ENCODE measurements around the gene HEPN1. TPM values are rescaled to one million over a fixed set of nuclear protein-coding genes. Genes with fewer than 3 reads are reported as not detected.
"Not testable (repeated sequence)": the region's sequence is repeated elsewhere in the genome, so short reads cannot be mapped to it uniquely, and the experiment has no call there.

HEPN1 gene
- total and polyA plus RNA-seq, 10 of the 15 experiments (the other 5 are each of a cell fraction or from before 2014, with no cell fraction given), result not detected

DNA sequence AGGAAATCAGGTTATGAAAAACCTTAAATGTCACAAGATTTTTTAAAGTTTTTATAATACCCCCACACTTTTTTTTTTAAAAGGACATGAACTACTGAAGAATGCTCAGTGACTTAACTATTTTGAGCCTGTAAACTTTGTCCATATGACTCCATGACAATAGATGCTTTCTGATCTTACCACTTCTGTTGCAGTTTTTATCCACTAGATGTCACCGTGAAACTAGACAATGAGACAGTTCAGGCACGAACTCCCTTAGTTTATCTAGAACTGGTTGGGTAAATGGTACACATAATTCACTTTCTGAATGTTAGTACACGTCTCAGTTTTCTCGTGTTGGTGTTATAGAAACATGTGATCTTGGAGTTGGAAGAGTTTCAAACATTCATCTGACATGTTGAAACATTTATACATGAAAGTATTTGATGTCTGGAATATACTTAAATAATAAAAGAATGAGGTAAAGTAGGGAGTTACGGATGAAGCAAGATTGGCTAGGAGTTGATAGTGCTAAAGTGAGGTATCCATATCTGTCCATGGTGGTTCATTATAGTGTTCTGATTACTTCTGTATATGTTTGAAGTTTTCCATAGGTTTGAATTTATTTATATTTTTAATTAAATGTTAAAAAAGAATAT lies 43.0 kb downstream of the HEPN1 start (continued):
- TF ChIP-seq, protein P1, sequence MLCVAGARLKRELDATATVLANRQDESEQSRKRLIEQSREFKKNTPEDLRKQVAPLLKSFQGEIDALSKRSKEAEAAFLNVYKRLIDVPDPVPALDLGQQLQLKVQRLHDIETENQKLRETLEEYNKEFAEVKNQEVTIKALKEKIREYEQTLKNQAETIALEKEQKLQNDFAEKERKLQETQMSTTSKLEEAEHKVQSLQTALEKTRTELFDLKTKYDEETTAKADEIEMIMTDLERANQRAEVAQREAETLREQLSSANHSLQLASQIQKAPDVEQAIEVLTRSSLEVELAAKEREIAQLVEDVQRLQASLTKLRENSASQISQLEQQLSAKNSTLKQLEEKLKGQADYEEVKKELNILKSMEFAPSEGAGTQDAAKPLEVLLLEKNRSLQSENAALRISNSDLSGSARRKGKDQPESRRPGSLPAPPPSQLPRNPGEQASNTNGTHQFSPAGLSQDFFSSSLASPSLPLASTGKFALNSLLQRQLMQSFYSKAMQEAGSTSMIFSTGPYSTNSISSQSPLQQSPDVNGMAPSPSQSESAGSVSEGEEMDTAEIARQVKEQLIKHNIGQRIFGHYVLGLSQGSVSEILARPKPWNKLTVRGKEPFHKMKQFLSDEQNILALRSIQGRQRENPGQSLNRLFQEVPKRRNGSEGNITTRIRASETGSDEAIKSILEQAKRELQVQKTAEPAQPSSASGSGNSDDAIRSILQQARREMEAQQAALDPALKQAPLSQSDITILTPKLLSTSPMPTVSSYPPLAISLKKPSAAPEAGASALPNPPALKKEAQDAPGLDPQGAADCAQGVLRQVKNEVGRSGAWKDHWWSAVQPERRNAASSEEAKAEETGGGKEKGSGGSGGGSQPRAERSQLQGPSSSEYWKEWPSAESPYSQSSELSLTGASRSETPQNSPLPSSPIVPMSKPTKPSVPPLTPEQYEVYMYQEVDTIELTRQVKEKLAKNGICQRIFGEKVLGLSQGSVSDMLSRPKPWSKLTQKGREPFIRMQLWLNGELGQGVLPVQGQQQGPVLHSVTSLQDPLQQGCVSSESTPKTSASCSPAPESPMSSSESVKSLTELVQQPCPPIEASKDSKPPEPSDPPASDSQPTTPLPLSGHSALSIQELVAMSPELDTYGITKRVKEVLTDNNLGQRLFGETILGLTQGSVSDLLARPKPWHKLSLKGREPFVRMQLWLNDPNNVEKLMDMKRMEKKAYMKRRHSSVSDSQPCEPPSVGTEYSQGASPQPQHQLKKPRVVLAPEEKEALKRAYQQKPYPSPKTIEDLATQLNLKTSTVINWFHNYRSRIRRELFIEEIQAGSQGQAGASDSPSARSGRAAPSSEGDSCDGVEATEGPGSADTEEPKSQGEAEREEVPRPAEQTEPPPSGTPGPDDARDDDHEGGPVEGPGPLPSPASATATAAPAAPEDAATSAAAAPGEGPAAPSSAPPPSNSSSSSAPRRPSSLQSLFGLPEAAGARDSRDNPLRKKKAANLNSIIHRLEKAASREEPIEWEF (IDR thresholded peaks at IDR 0.05; ENCODE audit: insufficient replicate concordance, low read depth, low read length), result peak; percentile 22
- TF ChIP-seq SMC3 (IDR thresholded peaks at IDR 0.05; ENCODE audit: borderline replicate concordance, low read length) (peak; percentile 95), EP300 (IDR thresholded peaks at IDR 0.05; ENCODE audit: borderline replicate concordance in 1 of 2, control insufficient read depth in 1 of 2, low read depth in 2 of 2, low read length in 2 of 2) (no peak), POU2F2 (IDR thresholded peaks at IDR 0.05; ENCODE audit: borderline replicate concordance, low read depth, low read length) (no peak)

DNA sequence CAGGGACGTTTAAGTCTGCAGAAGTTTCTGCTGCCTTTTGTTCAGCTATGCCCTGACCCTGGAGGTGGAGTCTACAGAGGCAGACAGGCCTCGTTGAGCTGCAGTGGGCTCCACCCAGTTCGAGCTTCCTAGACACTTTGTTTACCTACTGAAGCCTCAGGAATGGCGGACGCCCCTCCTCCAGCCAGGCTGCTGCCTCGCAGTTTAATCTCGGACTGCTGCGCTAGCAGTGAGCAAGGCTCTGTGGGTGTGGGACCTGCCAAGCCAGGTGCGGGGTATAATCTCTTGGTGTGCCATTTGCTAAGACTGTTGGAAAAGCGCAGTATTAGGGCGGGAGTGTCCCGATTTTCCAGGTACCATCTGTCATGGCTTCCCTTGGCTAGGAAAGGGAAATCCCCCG lies 49.1 kb downstream of the HEPN1 start:
- ATAC-seq; H2AFZ ChIP-seq (ENCODE audit: control insufficient read depth, low read depth, low read length); H3K27ac ChIP-seq (ENCODE audit: control insufficient read depth, insufficient read depth); intact Hi-C loops (cut with micrococcal nuclease; ENCODE audit: unreplicated experiment); DNase-seq (ENCODE audit: low read depth, low spot score); H3K79me2 ChIP-seq (ENCODE audit: control insufficient read depth, insufficient read depth, low read length); H3K9me3 ChIP-seq (replicated peaks; ENCODE audit: control insufficient read depth, insufficient read depth, low read length); BruUV-seq (replicated peaks); H3K9ac ChIP-seq (ENCODE audit: control insufficient read depth, insufficient read depth, low read length); H3K4me1 ChIP-seq (ENCODE audit: control insufficient read depth, insufficient read depth, low read length); H3K36me3 ChIP-seq (ENCODE audit: control insufficient read depth in 2 of 2, insufficient read depth in 2 of 2, low read length in 1 of 2); RAD21 ChIA-PET (ENCODE audit: unreplicated experiment); FAIRE-seq; H3K4me3 ChIP-seq; H4K20me1 ChIP-seq (ENCODE audit: control insufficient read depth, insufficient read depth); H3K27me3 ChIP-seq (replicated peaks in 1 of 2; ENCODE audit: control insufficient read depth in 2 of 2, insufficient read depth in 2 of 2, low read length in 1 of 2); H3K4me2 ChIP-seq (ENCODE audit: control insufficient read depth, insufficient read depth): not testable (repeated sequence)
- SMC1A ChIA-PET (ENCODE audit: uncharacterized antibody, unreplicated experiment), result interaction anchor here (0.7 to 1.4 kb wide), 4 partner anchors 15 to 174 kb away, joined by 3 to 5 read pairs (median 4); no protein-coding TSS in a partner anchor
- WGBS (ENCODE audit: insufficient coverage, insufficient replicate concordance, low lambda C conversion rate, missing lambda C conversion rate), result 85% methylated on average over 13 of the region's 13 CpGs
- in situ Hi-C loops (cut with MboI), result loop anchor here (5.0 to 25.0 kb wide), 2 partner anchors 379 to 919 kb away; partner anchors contain the start of gene HYLS1
- CTCF ChIA-PET, result interaction anchor here (1.5 to 5.0 kb wide), 3 partner anchors 173 to 380 kb away, joined by 4 to 44 read pairs (median 5); no protein-coding TSS in a partner anchor
- POLR2A ChIA-PET, result interaction anchor here (1.1 kb wide), 1 partner anchor 15 kb away, joined by 3 read pairs; no protein-coding TSS in a partner anchor

Other genes with a start within 250 kb of the HEPN1 start
Only the 7 nearest of the 13 such genes appear.
- 16.3 and 20.6 TPM in 2 replicates for gene ESAM, start 157.0 kb upstream of the HEPN1 start, total RNA-seq (2014; rRNA removed)
- gene ESAM, start 157.0 kb upstream of the HEPN1 start, total RNA-seq (2014; rRNA removed; fragmentation: Illumina TruSeq; extraction: Trizol), result 9.2 and 9.4 TPM in 2 replicates
- 26.1 and 26.9 TPM in 2 replicates for gene ESAM, start 157.0 kb upstream of the HEPN1 start, total RNA-seq (2021)
- gene ESAM, start 157.0 kb upstream of the HEPN1 start, polyA plus RNA-seq (2011; rRNA removed), result 5.7 and 15.3 TPM in 2 replicates
- 14.4 and 18.4 TPM in 2 replicates for gene ESAM, start 157.0 kb upstream of the HEPN1 start, polyA plus RNA-seq (2014; fragmentation: Illumina TruSeq; extraction: Trizol)
- gene ESAM, start 157.0 kb upstream of the HEPN1 start, polyA plus RNA-seq (2014; fragmentation: Nextera tagmentation; extraction: Ambion mirVana), result 1 to 10 TPM; 2.7 to 6.9 TPM
- 22.3 and 24.6 TPM in 2 replicates for gene ESAM, start 157.0 kb upstream of the HEPN1 start, polyA plus RNA-seq (2014; rRNA removed)
- gene ESAM, start 157.0 kb upstream of the HEPN1 start, polyA plus RNA-seq (2016; fragmentation: Nextera tagmentation; extraction: Ambion mirVana), result 10 to 100 TPM; 34.2 to 43.6 TPM
- gene MSANTD2, start 118.8 kb upstream of the HEPN1 start, total RNA-seq (2014; rRNA removed), result 12.0 and 13.7 TPM in 2 replicates
- 10.6 and 11.2 TPM in 2 replicates for gene MSANTD2, start 118.8 kb upstream of the HEPN1 start, total RNA-seq (2014; rRNA removed; fragmentation: Illumina TruSeq; extraction: Trizol)
- gene MSANTD2, start 118.8 kb upstream of the HEPN1 start, total RNA-seq (2021), result 8.7 and 9.0 TPM in 2 replicates
- gene MSANTD2, start 118.8 kb upstream of the HEPN1 start, polyA plus RNA-seq (2011; rRNA removed), result 7.2 and 10.4 TPM in 2 replicates
- 11.6 and 17.5 TPM in 2 replicates for gene MSANTD2, start 118.8 kb upstream of the HEPN1 start, polyA plus RNA-seq (2014; fragmentation: Illumina TruSeq; extraction: Trizol)
- gene MSANTD2, start 118.8 kb upstream of the HEPN1 start, polyA plus RNA-seq (2014; fragmentation: Nextera tagmentation; extraction: Ambion mirVana), result 1 to 10 TPM; 3.0 to 4.1 TPM
- gene MSANTD2, start 118.8 kb upstream of the HEPN1 start, polyA plus RNA-seq (2014; rRNA removed), result 12.4 and 13.8 TPM in 2 replicates
- gene MSANTD2, start 118.8 kb upstream of the HEPN1 start, polyA plus RNA-seq (2016; fragmentation: Nextera tagmentation; extraction: Ambion mirVana), result 1 to 10 TPM; 6.4 to 7.0 TPM
- gene ROBO3, start 53.8 kb upstream of the HEPN1 start, total RNA-seq (2014; rRNA removed), result 0.23 and 0.65 TPM in 2 replicates
- gene ROBO3, start 53.8 kb upstream of the HEPN1 start, total RNA-seq (2014; rRNA removed; fragmentation: Illumina TruSeq; extraction: Trizol), result 0.31 TPM in 1 of 2 replicates, not detected in the other
- gene ROBO3, start 53.8 kb upstream of the HEPN1 start, total RNA-seq (2021), result 0.24 and 0.36 TPM in 2 replicates
- gene ROBO3, start 53.8 kb upstream of the HEPN1 start, polyA plus RNA-seq (2011; rRNA removed), result 0.18 and 0.32 TPM in 2 replicates
- 0.10 TPM in 1 of 2 replicates, not detected in the other for gene ROBO3, start 53.8 kb upstream of the HEPN1 start, polyA plus RNA-seq (2014; fragmentation: Illumina TruSeq; extraction: Trizol)
- gene ROBO3, start 53.8 kb upstream of the HEPN1 start, polyA plus RNA-seq (2014; fragmentation: Nextera tagmentation; extraction: Ambion mirVana), result not detected
- 0.63 and 0.67 TPM in 2 replicates for gene ROBO3, start 53.8 kb upstream of the HEPN1 start, polyA plus RNA-seq (2014; rRNA removed)
- gene ROBO3, start 53.8 kb upstream of the HEPN1 start, polyA plus RNA-seq (2016; fragmentation: Nextera tagmentation; extraction: Ambion mirVana), result under 1 TPM; 0.31 to 0.63 TPM
- gene ROBO4, start 21.4 kb upstream of the HEPN1 start, total RNA-seq (2014; rRNA removed), result not detected in 2 replicates
- not detected in 2 replicates for gene ROBO4, start 21.4 kb upstream of the HEPN1 start, total RNA-seq (2014; rRNA removed; fragmentation: Illumina TruSeq; extraction: Trizol)
- 0.21 TPM in 1 of 2 replicates, not detected in the other for gene ROBO4, start 21.4 kb upstream of the HEPN1 start, total RNA-seq (2021)
- not detected in 2 replicates for gene ROBO4, start 21.4 kb upstream of the HEPN1 start, polyA plus RNA-seq (2011; rRNA removed)
- gene ROBO4, start 21.4 kb upstream of the HEPN1 start, polyA plus RNA-seq (2014; fragmentation: Illumina TruSeq; extraction: Trizol), result not detected in 2 replicates
- gene ROBO4, start 21.4 kb upstream of the HEPN1 start, polyA plus RNA-seq (2014; fragmentation: Nextera tagmentation; extraction: Ambion mirVana), result not detected
- gene ROBO4, start 21.4 kb upstream of the HEPN1 start, polyA plus RNA-seq (2014; rRNA removed), result not detected in 2 replicates
- not detected for gene ROBO4, start 21.4 kb upstream of the HEPN1 start, polyA plus RNA-seq (2016; fragmentation: Nextera tagmentation; extraction: Ambion mirVana)
- gene HEPACAM, start 16.8 kb downstream of the HEPN1 start, total RNA-seq (2014; rRNA removed), result not detected in 2 replicates
- not detected in 2 replicates for gene HEPACAM, start 16.8 kb downstream of the HEPN1 start, total RNA-seq (2014; rRNA removed; fragmentation: Illumina TruSeq; extraction: Trizol)
- gene HEPACAM, start 16.8 kb downstream of the HEPN1 start, total RNA-seq (2021), result 0.08 TPM in 1 of 2 replicates, not detected in the other
- 0.03 TPM in 1 of 2 replicates, not detected in the other for gene HEPACAM, start 16.8 kb downstream of the HEPN1 start, polyA plus RNA-seq (2011; rRNA removed)
- not detected in 2 replicates for gene HEPACAM, start 16.8 kb downstream of the HEPN1 start, polyA plus RNA-seq (2014; fragmentation: Illumina TruSeq; extraction: Trizol)
- gene HEPACAM, start 16.8 kb downstream of the HEPN1 start, polyA plus RNA-seq (2014; fragmentation: Nextera tagmentation; extraction: Ambion mirVana), result not detected
- not detected in 2 replicates for gene HEPACAM, start 16.8 kb downstream of the HEPN1 start, polyA plus RNA-seq (2014; rRNA removed)
- not detected for gene HEPACAM, start 16.8 kb downstream of the HEPN1 start, polyA plus RNA-seq (2016; fragmentation: Nextera tagmentation; extraction: Ambion mirVana)
- 3.2 and 3.3 TPM in 2 replicates for gene CCDC15, start 35.0 kb downstream of the HEPN1 start, total RNA-seq (2014; rRNA removed)
- gene CCDC15, start 35.0 kb downstream of the HEPN1 start, total RNA-seq (2014; rRNA removed; fragmentation: Illumina TruSeq; extraction: Trizol), result 5.3 and 5.4 TPM in 2 replicates
- gene CCDC15, start 35.0 kb downstream of the HEPN1 start, total RNA-seq (2021), result 2.3 and 3.2 TPM in 2 replicates
- 3.4 and 5.9 TPM in 2 replicates for gene CCDC15, start 35.0 kb downstream of the HEPN1 start, polyA plus RNA-seq (2011; rRNA removed)
- gene CCDC15, start 35.0 kb downstream of the HEPN1 start, polyA plus RNA-seq (2014; fragmentation: Illumina TruSeq; extraction: Trizol), result 3.8 and 5.7 TPM in 2 replicates
- gene CCDC15, start 35.0 kb downstream of the HEPN1 start, polyA plus RNA-seq (2014; fragmentation: Nextera tagmentation; extraction: Ambion mirVana), result 1 to 10 TPM; 2.0 to 2.8 TPM
- gene CCDC15, start 35.0 kb downstream of the HEPN1 start, polyA plus RNA-seq (2014; rRNA removed), result 1.6 and 2.1 TPM in 2 replicates
- 1 to 10 TPM; 4.1 to 4.4 TPM for gene CCDC15, start 35.0 kb downstream of the HEPN1 start, polyA plus RNA-seq (2016; fragmentation: Nextera tagmentation; extraction: Ambion mirVana)
- 2.4 and 2.7 TPM in 2 replicates for gene SLC37A2, start 144.1 kb downstream of the HEPN1 start, total RNA-seq (2014; rRNA removed)
- gene SLC37A2, start 144.1 kb downstream of the HEPN1 start, total RNA-seq (2014; rRNA removed; fragmentation: Illumina TruSeq; extraction: Trizol), result 1.3 and 1.4 TPM in 2 replicates
- gene SLC37A2, start 144.1 kb downstream of the HEPN1 start, total RNA-seq (2021), result 3.0 and 3.4 TPM in 2 replicates
- gene SLC37A2, start 144.1 kb downstream of the HEPN1 start, polyA plus RNA-seq (2011; rRNA removed), result 8.3 and 9.8 TPM in 2 replicates
- 1.4 and 1.7 TPM in 2 replicates for gene SLC37A2, start 144.1 kb downstream of the HEPN1 start, polyA plus RNA-seq (2014; fragmentation: Illumina TruSeq; extraction: Trizol)
- under 1 TPM; 0.26 to 0.29 TPM for gene SLC37A2, start 144.1 kb downstream of the HEPN1 start, polyA plus RNA-seq (2014; fragmentation: Nextera tagmentation; extraction: Ambion mirVana)
- gene SLC37A2, start 144.1 kb downstream of the HEPN1 start, polyA plus RNA-seq (2014; rRNA removed), result 2.5 and 2.7 TPM in 2 replicates
- gene SLC37A2, start 144.1 kb downstream of the HEPN1 start, polyA plus RNA-seq (2016; fragmentation: Nextera tagmentation; extraction: Ambion mirVana), result 1 to 10 TPM in 1 of 2 experiments, under 1 TPM in 1; 0.99 to 2.3 TPM

All from GM12878 (cell line).